HG02623 (cell line): ENCODE results near the gene CPTP.

ENCODE experiments used
- ATAC-seq: cut with Tn5 transposase; IDR thresholded peaks from one replicate; pipeline ENCODE4 v1.9.1; 2021; ENCODE audit warnings: moderate library complexity; ENCODE audit not compliant: unreplicated experiment

CPTP gene

DNA sequence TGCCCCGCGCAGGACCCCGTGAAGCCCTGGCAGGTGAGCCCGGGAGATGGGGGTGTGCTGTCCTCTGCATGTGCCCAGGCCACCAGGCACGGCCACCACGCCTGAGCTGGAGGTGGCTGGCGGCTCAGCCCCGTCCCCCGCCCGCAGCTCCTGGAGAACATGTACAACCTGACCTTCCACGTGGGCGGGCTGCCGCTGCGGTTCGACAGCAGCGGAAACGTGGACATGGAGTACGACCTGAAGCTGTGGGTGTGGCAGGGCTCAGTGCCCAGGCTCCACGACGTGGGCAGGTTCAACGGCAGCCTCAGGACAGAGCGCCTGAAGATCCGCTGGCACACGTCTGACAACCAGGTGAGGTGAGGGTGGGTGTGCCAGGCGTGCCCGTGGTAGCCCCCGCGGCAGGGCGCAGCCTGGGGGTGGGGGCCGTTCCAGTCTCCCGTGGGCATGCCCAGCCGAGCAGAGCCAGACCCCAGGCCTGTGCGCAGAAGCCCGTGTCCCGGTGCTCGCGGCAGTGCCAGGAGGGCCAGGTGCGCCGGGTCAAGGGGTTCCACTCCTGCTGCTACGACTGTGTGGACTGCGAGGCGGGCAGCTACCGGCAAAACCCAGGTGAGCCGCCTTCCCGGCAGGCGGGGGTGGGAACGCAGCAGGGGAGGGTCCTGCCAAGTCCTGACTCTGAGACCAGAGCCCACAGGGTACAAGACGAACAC lies 8.3 kb downstream of the CPTP start:
- ATAC-seq, result no peak

DNA sequence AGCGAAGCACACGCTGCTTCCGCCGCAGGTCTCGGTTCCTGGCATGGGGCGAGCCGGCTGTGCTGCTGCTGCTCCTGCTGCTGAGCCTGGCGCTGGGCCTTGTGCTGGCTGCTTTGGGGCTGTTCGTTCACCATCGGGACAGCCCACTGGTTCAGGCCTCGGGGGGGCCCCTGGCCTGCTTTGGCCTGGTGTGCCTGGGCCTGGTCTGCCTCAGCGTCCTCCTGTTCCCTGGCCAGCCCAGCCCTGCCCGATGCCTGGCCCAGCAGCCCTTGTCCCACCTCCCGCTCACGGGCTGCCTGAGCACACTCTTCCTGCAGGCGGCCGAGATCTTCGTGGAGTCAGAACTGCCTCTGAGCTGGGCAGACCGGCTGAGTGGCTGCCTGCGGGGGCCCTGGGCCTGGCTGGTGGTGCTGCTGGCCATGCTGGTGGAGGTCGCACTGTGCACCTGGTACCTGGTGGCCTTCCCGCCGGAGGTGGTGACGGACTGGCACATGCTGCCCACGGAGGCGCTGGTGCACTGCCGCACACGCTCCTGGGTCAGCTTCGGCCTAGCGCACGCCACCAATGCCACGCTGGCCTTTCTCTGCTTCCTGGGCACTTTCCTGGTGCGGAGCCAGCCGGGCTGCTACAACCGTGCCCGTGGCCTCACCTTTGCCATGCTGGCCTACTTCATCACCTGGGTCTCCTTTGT lies 9.1 kb downstream of the CPTP start:
- ATAC-seq, result no peak

DNA sequence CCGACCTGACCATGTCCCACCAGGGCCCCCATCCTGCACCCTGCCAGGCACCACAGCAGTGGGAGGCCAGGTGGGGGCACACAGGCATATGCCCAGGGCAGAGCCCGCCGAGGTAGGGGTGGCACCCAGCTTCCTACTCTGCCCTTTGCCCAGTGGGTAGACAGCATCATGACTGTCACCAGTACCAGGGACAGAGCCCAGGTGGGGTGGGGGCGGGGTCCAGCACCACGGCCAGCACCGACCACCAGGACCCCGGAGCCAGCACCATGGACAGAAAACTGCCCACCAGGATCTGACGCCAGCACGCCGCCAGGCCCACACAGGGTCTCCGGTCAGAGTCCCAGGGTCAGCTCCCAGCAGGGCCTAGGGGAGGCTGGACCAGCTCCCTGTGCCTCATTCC lies 10.2 kb downstream of the CPTP start:
- no peak for ATAC-seq

DNA sequence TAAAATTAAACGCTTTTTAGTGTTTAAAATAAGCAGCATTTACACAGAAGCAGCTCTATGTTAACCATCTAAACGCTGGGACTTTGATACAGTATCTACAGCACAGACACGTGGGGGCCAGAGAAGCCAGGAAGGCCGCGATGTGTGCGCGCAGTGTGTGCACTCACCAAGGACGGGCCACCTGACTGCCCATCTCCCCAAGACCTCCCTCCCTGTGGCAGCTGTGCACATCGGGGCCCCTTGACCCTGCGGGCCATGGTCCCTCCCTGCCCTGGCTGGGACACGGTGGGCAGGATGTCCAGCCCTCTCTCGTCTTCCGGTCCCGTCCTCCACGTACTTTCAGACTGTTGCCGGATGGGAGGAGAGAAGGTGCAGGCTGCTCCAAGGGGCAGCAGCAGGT lies 10.7 kb downstream of the CPTP start:
- no peak for ATAC-seq

DNA sequence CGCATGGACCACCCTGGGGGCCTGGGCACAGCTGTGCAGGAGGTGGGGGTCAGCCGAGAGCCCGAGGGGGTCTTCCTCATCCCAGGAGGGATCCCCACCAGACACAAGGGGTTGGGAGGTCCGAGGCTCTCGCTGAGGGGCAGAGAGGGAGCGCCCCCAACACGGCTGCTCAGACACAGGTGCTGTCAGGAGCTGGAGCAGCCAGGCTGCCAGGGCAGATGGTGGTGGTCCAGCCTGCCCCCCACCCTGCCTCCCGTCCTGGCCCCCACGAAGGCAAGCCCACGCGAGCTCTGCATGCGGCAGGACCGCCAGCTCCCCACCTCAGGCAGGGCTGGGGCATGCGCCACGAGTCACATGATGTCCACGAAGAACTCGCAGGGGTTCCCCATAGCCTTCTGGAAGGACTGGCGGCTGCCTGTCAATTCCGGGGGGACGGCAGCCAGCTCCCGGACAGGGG lies 11.2 kb downstream of the CPTP start:
- no peak for ATAC-seq

DNA sequence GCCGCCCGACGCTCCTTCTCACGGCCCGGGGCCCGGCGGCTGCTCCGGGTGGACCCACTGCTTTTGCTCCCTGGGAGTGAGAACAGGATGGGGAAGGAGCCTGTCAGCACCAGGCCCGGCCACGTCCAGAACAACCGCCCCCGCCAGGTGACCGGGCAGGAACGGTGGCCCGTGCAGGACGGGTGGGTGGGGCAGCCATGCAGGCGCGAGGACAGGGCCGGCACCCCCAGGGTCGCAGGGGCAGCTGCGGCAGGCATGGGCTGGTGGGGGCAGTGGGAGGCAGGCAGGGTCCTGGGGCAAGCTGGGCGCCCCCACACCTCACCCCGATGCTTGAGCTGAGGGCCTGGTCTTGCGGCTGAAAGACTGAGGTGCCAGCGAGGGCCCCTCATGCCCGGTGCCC lies 11.8 kb downstream of the CPTP start:
- ATAC-seq, result no peak

DNA sequence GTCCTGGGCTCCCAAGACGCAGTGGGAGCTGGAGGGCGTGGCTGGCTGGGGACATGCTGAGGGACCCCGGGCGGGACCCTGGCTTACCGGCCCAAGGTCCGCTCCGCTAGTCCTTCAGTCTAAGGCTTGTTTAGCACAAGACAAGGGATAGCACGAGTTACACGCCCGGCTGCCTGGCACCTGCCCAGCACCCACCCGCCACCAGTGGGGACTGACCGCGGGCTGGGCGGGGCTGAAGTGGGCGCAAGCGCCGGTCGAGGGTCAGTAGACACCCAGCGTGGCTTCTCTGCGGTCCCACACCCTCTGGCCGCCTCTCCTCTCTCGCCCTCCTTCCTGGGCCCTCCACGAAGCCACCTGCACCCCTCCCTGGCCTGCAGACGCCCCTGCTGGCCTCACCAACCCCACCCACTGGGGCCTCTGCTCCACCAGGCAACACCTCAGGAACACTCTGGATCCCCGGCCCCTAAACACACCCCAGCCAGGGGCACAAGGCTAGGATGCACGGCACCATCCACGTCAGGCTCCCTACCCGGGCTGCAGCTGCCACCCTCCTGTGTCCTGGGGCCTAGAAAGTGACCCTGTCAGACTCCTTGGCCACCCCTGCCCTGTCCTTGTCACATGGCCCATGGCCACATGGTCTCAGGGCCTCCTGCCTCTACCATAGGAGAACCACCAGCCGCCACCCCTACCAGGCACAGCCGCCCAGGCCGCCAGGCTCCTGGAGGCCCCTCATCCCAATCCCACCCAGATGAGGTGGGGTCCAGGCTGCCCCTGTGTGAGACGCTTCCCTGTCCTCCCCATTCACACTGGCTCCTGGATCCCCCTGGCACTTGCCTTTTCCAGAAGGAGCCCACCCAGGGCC lies 12.6 kb downstream of the CPTP start:
- no peak for ATAC-seq

DNA sequence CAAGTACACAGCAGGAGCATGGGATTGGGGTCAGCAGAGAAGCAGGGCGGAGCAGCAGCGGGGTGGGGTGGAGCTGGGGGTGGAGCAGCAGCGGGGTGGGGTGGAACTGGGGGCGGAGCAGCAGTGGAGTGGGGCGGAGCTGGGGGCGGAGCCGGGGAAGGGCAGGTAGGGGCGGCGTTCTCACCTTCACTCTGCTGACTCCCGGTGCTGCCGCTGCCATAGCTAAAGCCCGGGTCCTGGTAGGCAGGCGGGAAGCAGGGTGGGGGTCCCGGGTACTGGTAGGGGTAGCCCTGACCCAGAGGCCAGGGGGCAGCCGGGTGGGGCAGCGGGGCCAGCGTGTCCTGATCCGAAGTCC lies 13.2 kb downstream of the CPTP start:
- ATAC-seq, result no peak

DNA sequence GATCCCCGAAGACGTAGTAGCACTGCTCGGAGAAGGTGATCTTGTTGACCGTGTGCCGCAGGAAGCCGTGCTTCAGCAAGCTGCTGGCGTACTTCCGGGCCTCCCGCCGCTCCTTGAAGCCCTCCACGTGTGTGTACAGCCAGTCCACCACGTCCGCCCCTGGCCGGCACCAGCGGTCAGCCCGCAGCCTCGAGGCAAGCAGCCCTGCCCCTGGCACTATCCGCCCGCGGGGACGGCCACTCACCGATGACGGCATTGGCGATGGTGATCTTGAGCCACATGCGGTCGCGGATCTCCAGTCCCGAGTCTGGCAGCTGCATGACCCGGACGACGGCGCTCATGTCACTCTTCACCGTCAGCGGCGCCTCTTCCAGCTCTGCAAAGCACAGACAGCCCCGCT lies 13.7 kb downstream of the CPTP start:
- no peak for ATAC-seq

DNA sequence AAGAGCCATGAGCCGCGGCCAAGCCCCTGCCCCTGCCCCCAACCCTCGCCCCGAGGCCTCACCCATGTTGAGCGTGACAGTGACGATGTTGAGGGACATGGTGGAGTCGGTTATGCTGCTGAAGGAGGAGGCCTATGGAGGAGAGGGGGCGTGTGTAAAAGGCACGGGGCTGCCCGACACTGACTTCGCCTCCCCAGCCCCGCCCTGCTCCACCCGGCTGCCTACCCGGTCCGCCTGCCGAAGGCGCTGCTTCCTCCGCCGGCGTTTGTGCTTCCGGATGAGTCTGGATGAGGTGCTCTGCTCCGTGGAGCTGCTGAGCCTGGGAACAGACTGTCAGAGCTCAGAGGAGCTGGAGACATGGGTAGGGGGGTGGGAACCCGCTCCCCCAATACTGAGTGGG lies 15.6 kb downstream of the CPTP start:
- no peak for ATAC-seq

DNA sequence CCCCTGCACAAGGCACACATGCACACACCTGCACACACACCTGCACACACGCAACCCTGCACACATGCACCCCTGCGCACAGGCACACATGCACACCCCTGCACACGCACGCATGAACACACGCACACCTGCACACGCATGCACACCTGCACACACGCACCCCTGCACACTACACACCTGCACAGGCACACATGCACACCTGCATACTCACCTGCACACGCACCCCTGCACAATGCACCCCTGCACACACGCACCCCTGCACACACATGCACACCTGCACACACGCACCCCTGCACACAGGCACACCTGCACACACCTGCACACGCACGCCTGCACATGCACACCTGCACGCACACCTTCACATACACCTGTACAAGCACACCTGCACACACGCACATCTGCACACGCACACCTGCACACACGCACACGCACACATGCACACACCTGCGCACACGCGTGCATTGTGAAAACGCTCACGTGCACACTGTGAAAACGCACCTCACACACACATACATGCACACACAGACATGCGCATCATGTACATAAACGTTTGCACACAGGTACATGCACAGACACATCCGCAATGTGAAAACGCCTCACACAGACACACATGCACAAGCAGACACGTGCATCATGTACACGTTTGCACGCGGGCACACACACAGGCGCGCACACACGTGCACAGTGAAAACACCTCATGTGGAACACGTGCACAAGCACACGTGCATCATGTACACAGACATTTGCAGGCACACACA lies 16.4 kb downstream of the CPTP start:
- ATAC-seq, result no peak

DNA sequence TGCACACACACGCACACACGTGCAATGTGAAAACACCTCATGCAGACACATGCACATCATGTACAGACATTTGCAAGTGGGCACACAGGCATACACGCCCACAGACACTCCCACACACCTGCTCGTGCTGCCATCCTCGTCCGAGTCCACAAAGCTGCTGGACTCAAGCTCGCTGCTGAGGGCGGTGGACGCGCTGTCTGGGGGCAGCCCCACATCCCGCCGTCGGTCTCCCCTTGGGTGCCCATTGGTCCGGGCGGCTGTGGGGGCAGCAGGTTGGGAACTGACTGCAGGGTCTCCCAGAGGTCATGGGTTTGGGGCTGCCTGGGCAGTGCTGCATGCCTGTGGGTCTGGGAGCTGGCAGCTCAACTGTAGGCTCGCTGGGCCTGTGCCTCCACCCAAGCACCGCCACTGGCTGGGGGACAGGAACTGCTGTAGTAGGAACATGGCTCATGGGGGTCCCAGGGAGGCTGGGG lies 17.0 kb downstream of the CPTP start:
- ATAC-seq, result no peak

DNA sequence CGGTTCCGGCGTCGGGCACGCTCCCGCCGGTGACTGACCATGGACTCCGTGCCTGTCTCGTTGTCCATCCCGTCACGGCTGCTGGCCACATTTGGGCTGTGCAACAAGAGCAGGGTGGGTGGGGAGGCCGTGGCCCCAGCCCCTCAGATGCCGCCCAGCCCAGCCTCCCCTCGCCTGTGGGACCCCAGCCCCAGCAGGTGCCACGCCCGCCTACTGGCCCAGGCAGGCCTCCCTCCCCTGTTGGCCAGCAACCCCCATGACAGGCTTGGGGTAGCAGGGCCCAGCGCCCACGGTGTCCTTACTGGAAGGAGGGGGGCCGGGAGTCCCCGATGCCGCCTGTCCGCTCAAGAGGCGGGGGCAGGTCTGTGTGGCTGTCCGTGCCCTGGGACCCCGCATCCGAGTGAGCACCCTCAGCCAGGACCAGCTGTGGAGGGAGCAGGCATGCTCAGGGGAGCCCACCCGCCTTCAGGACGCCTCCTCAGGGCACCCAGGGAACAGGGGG lies 17.5 kb downstream of the CPTP start:
- no peak for ATAC-seq

DNA sequence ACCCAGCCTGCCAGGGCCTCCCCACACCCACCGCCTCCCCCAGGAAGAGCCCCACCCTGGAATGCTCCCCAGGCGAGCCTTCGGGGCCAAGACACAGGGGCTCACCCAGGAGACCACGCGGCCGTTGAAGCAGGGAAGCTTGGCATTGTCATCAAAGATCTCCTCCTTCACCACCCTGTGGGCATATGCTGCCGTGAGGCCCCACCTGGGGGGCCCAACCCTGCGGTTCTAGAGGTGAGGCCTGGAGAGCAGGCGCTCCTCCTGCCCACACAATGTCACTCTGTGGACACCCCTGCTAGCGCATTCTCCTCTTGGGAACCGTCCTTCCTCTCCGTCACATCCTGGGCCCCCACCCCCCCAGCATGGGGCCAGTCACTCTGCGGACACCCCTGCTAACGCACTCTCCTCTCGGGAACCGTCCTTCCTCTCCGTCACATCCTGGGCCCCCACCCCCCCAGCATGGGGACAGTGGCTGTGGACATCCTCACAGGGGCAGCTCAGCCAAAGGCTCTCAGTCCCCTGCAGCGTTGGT lies 18.0 kb downstream of the CPTP start:
- no peak for ATAC-seq

DNA sequence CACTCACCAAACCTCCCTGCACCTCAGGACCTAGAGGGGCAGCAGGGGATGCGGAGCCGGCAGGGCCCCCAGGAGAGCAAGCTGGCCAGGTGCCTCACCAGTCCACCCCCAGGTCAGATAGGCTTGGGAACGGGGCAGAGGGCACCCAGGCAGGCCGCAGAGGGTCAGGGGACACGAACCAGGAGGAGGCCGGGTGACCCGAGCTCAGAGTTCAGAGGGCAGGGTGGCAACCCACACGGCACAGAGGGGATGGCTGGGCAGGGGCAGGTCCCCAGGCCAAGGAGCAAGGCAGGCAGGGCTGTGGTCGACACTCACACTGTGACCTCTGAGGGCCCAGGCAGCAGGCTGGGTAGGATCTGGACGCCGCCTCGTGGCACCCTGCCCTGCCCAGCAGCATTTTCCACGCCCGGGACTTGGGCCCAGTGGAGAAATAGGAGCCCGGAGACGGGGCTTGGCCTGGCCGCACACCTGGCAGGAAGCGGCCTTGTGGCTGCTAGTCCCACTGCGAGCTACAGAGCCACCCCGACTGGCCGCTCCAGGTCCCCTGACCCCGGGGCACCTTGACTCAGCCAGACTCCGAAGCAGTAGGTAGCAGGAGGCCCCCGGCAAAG lies 19.3 kb downstream of the CPTP start:
- no peak for ATAC-seq

DNA sequence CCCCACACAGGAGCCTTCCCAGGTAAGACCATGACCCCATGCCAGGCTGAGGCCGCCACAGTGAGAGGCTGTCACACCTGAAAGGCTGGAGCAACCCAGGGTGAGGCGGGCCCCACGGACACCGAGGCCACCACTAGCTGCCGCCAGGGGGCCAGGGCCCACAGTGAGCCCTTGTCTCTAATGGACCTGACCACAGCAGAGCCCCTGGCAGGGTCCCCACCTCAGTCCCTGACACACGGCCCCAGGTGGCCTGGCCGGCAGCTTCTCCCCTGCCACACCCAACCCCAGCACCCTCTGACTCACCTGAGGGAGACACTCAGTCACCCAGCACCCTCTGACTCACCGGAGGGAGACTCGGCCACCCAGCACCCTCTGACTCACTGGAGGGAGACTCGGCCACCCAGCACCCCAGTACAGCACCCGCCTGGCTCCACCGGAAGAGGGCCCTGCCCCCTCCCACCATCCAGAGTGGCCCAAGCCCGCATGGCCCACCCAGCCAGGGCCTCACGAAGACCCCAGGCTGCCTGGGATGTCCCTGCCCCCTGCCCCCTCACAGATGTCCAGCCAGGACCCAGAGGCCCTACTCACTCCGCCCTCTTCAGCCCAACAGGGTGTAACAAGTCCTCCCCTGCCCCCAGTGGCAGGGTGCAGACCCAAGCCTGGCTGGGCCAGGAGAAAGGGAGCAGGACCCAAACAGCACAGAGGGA lies 20.2 kb downstream of the CPTP start:
- ATAC-seq, result no peak

DNA sequence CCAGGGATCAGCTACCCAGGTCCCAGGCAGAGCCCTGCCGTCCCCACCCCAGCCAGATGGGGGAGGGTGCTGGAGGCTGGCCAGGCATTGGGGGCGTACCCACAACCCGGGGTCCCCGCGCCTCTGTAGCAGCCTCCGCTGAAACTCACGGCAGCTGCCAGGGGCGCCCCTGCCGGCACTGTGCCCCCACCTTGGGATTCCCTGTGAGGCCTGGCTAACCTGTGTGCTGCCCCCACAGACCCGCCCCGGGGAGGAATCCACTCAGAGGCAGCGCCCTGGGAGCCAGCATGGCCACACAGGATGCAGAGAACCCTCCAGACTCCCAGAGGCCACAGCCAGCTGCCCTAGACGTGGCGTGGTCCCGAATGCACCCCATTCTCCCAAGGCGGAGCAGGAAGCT lies 20.8 kb downstream of the CPTP start:
- no peak for ATAC-seq

DNA sequence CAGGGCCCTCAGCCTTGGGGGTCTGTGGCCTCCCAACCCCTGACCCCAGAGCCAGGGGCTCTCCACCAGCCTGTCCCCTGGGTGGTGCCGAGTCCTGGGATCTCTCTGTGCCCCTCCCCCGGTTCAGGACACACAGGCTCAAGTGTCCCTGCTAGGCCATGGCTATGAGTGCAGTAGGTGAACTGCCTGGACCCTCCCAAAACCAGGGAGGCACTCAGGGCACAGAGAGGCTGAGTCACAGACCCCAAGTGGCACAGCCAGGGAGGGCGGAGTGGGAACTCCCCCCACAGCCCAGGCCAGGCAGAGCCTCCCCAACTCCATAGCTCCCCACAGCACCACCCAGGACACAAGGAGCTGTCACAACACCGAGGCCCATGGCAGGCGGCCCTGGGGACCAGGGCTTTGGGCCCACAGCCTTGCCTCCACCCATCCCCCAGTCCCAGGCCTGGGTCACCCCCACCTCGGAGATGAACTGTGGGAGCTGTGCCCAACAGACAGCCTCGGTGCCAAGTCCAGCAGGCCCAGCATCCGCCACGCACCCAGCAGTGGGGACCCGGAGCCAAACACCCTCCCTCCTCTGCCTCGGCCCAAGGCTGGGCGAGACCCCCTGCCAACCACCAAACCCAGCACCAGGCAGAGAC lies 21.4 kb downstream of the CPTP start:
- no peak for ATAC-seq

DNA sequence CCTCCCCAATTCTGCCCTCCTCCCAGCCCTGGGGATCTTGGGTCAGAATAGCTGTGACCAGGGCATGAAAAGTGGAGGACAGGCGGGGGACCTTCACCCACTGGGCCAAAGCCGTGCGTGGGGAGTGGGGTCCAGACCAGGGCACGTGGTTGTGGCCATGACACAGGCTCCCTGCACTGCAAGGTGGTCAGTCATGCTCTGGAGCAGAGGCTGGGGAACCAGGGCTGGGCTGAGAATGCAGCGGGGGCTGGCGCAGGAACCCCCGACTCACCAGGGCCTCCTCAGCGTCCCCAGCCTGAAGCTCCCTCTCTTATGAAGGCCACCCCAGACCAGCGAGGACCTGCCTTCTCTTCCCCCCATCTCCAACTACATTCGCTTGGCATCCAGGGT lies 21.9 kb downstream of the CPTP start:
- no peak for ATAC-seq
